ENCODE measurements around the gene FAM83C. TPM values are rescaled to one million over a fixed set of nuclear protein-coding genes. Genes with fewer than 3 reads are reported as not detected.

FAM83C gene
- total RNA-seq, 1 experiment from 2014 or later: not detected

GRCh38 chr20:35277531-35278395 is 14.5 kb downstream of the FAM83C start, which contains the start of gene MMP24OS (continued):
- 0 out of 2 replicates have a peak, but pooled peaks have one; percentile 28 for TF ChIP-seq ARID4B (CRISPR knock-in tag; IDR thresholded peaks at IDR 0.05; ENCODE audit: borderline replicate concordance)
- no peak for TF ChIP-seq MXD4 (CRISPR knock-in tag; IDR thresholded peaks at IDR 0.05; ENCODE audit: borderline replicate concordance)
- peak; percentile 50; the same call in 1 of the 2 replicates for TF ChIP-seq HMGXB4 (CRISPR knock-in tag; IDR thresholded peaks at IDR 0.05)
- no peak for TF ChIP-seq ZNF121 (CRISPR knock-in tag; IDR thresholded peaks at IDR 0.05)
- no peak for TF ChIP-seq ZNF396 (CRISPR knock-in tag; IDR thresholded peaks at IDR 0.05; ENCODE audit: borderline replicate concordance)
- no peak for TF ChIP-seq JUN (CRISPR knock-in tag; IDR thresholded peaks at IDR 0.05)
- TF ChIP-seq ATF2 (CRISPR knock-in tag; IDR thresholded peaks at IDR 0.05; ENCODE audit: borderline replicate concordance, low read depth): no peak
- no peak for TF ChIP-seq TEAD4 (CRISPR knock-in tag; IDR thresholded peaks at IDR 0.05)
- no peak for TF ChIP-seq ZNF423 (CRISPR knock-in tag; IDR thresholded peaks at IDR 0.05)
- no peak for TF ChIP-seq PRDM15 (CRISPR knock-in tag; IDR thresholded peaks at IDR 0.05)
- no peak; the same call in 1 of the 2 replicates for TF ChIP-seq FOXP4 (CRISPR knock-in tag; IDR thresholded peaks at IDR 0.05)
- TF ChIP-seq RORB (CRISPR knock-in tag; IDR thresholded peaks at IDR 0.05): no peak
- TF ChIP-seq, protein P1, sequence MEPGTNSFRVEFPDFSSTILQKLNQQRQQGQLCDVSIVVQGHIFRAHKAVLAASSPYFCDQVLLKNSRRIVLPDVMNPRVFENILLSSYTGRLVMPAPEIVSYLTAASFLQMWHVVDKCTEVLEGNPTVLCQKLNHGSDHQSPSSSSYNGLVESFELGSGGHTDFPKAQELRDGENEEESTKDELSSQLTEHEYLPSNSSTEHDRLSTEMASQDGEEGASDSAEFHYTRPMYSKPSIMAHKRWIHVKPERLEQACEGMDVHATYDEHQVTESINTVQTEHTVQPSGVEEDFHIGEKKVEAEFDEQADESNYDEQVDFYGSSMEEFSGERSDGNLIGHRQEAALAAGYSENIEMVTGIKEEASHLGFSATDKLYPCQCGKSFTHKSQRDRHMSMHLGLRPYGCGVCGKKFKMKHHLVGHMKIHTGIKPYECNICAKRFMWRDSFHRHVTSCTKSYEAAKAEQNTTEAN (CRISPR knock-in tag; IDR thresholded peaks at IDR 0.05): no peak
- no peak for TF ChIP-seq NR1H2 (CRISPR knock-in tag; IDR thresholded peaks at IDR 0.05)
- TF ChIP-seq ETV6 (CRISPR knock-in tag; IDR thresholded peaks at IDR 0.05): 0 out of 2 replicates have a peak, but pooled peaks have one; percentile 69
- no peak for TF ChIP-seq ZNF671 (CRISPR knock-in tag; IDR thresholded peaks at IDR 0.05)
- TF ChIP-seq ZNF317 (CRISPR knock-in tag; IDR thresholded peaks at IDR 0.05; ENCODE audit: borderline replicate concordance, low read depth): no peak
- 0 out of 2 replicates have a peak, but pooled peaks have one; percentile 53 for TF ChIP-seq E2F5 (CRISPR knock-in tag; IDR thresholded peaks at IDR 0.05)
- TF ChIP-seq NFATC4 (CRISPR knock-in tag; IDR thresholded peaks at IDR 0.05): 0 out of 2 replicates have a peak, but pooled peaks have one; percentile 44
- TF ChIP-seq ZNF219 (CRISPR knock-in tag; IDR thresholded peaks at IDR 0.05; ENCODE audit: borderline replicate concordance): no peak
- TF ChIP-seq NR2C2 (CRISPR knock-in tag; IDR thresholded peaks at IDR 0.05): no peak
